ENCODE results near the gene ITPR3.

DNA sequence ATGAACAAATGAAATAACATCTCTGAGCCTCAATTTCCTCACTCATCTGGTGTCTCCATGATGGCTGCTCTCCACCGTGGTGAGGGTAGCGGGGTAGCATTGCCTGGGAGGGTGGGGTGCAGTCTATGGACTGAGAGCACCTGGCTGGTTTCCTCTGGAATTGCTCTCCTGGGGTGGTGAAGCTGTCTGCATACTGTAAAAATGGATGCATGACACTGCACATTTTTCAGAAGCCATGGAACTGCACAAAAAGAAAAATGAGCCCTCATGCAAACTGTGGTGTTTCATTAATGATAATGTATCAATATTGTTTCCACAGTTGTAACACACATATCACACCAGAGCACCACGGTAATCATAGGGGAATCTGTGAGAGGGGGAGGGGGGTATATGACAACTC is 12.1 kb upstream of the ITPR3 start:
- TF ChIP-seq POLR2AphosphoS5 (IDR thresholded peaks at IDR 0.05) (no peak), EP300 (IDR thresholded peaks at IDR 0.05) (no peak)
- TF ChIP-seq, protein P1, sequence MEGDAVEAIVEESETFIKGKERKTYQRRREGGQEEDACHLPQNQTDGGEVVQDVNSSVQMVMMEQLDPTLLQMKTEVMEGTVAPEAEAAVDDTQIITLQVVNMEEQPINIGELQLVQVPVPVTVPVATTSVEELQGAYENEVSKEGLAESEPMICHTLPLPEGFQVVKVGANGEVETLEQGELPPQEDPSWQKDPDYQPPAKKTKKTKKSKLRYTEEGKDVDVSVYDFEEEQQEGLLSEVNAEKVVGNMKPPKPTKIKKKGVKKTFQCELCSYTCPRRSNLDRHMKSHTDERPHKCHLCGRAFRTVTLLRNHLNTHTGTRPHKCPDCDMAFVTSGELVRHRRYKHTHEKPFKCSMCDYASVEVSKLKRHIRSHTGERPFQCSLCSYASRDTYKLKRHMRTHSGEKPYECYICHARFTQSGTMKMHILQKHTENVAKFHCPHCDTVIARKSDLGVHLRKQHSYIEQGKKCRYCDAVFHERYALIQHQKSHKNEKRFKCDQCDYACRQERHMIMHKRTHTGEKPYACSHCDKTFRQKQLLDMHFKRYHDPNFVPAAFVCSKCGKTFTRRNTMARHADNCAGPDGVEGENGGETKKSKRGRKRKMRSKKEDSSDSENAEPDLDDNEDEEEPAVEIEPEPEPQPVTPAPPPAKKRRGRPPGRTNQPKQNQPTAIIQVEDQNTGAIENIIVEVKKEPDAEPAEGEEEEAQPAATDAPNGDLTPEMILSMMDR (IDR thresholded peaks at IDR 0.05): no peak
